Dendritic cell treated with granulocyte-macrophage colony-stimulating factor and Interleukin-4, amounts not matched to agents 40 ng/mL and 50 ng/mL, for 4 days (primary cell): ENCODE results near the gene MRPS18B.
"Not testable (repeated sequence)": the region's sequence is repeated elsewhere in the genome, so short reads cannot be mapped to it uniquely, and the experiment has no call there.

ENCODE experiments used
- H3K27ac Mint-ChIP-seq: one replicate; pipeline ENCODE4 v1.8.0; 2022; ENCODE audit warnings: mild to moderate bottlenecking, mixed read lengths
- H3K27me3 Mint-ChIP-seq: one replicate; pipeline ENCODE4 v1.8.0; 2022; ENCODE audit warnings: mild to moderate bottlenecking, mixed read lengths
- H3K36me3 Mint-ChIP-seq: one replicate; pipeline ENCODE4 v1.8.0; 2022; ENCODE audit warnings: low read depth, mixed read lengths
- H3K4me1 Mint-ChIP-seq: one replicate; pipeline ENCODE4 v1.8.0; 2022; ENCODE audit warnings: low read depth, mixed read lengths
- H3K4me3 Mint-ChIP-seq: one replicate; pipeline ENCODE4 v1.8.0; 2022; ENCODE audit warnings: mild to moderate bottlenecking, moderate library complexity, mixed read lengths
- H3K9me3 Mint-ChIP-seq: one replicate; pipeline ENCODE4 v1.8.0; 2022; ENCODE audit warnings: mixed read lengths
- intact Hi-C: fragments of 100-400 bp; cut with micrococcal nuclease; formaldehyde crosslinking; loops from one replicate; pipeline ENCODE4 v1.15.0; 2022

Gene MRPS18B

DNA sequence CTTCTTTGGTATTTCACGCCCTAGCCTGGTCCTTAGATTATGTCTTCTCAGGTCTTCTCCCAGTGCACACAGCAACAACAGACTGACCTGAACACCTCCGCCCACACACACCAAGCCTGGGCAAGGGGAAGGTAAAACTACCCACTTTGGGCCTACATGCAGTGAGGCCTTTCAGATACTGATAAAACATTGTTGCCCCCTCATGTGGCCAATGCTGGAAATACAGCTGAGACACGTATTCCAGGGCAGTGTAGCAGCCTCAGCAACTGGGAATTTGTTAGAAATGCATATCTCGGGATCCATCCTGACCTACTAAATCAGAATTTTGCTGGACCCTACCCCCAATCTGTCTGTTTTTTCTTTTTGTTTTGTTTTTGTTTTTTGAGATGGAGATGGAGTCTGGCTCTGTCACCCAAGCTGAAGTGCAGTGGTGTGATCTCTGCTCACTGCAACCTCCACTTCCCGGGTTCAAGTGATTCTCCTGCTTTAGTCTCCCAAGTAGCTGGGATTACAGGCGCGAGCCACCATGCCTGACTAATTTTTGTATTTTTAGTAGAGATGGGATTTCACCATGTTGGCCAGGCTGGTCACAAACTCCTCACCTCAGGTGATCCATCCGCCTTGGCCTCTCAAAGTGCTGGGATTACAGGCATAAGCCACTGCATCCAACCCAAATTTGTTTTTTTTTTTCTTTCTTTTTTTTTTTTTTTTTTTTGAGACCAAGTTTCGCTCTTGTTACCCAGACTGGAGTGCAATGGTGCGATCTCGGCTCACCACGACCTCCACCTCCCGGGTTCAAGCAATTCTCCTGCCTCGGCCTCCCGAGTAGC, 20.1 kb upstream of the MRPS18B start:
- not testable (repeated sequence) for H3K4me3 Mint-ChIP-seq

DNA sequence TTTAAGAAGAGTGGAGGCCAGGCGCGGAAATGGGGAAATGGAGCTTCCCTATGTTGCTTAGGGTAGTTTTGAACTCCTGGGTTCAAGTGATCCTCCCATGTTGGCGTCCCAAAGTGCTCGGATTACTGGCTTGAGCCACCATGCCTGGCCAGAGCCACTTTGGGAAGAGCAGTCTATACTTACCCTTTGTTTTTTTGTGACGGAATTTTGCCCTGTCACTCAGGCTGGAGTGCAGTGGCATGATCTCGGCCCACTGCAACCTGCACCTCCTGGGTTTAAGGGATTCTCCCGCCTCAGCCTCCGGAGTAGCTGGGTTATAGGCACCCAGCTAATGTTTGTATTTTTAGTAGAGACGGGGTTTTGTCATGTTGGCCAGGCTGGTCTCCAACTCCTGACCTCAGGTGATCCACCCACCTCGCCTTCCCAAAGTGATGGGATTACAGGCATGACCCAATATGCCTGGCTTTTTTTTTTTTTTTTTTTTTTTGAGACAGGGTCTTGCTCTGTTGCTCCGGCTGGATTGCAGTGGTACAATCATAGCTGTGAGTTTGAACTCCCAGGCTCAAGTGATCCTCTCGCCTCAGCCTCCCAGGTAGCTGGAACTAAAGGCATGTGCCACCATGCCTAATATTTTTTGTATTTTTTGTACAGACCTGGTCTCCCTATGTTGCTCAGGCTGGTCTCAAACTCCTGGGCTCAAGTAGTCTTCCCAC, 18.6 kb upstream of the MRPS18B start:
- Mint-ChIP-seq H3K9me3 (no peaks in the 10 kb centered on the region), H3K4me3 (no peak overlapping the region), H3K36me3 (peaks cover 70% of the 10 kb centered on the region), H3K27me3 (no peaks in the 10 kb centered on the region), H3K27ac (peak overlapping the region; percentile 52), H3K4me1 (peaks cover 21% of the 10 kb centered on the region)
- intact Hi-C loops, result loop anchor here (5.0 kb wide), 1 partner anchor 57 kb away; no protein-coding TSS in a partner anchor

More for the DNA sequence above, 20.1 kb upstream of the MRPS18B start:
- H3K27me3 Mint-ChIP-seq, H3K27ac Mint-ChIP-seq, H3K4me1 Mint-ChIP-seq, H3K9me3 Mint-ChIP-seq: not testable (repeated sequence)
- intact Hi-C loops, result loop anchor here (1.0 to 5.0 kb wide), 2 partner anchors 55 to 115 kb away; no protein-coding TSS in a partner anchor
- H3K36me3 Mint-ChIP-seq, result peaks cover 70% of the 10 kb centered on the region

DNA sequence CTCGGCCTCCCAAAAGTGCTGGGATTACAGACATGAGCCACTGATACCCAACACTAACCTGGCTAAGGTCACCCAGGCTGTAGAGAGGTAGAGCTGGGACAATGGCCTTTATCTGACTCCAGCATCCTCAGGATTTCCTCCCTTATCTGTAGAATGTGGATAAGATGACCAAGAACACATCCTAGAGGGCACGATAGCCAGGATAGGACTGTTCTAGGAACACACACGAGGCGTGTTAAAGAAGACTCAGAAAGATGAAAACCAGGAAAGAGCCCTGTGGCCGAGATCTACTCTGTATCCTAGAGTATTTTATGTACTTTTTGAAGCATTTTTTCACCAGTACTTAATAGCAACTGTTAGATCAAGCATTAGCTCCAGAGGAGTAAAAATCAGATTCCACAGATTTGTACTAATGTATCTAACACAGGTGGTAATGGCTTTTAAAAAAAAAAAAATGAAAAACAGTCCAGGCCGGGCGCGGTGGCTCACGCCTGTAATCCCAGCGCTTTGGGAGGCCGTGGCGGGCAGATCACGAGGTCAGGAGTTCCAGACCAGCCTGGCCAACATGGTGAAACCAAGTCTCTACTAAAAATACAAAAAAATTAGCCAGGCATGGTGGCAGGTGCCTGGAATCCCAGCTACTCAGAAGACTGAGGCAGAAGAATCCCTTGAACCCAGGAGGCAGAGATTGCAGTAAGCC, 17.9 kb upstream of the MRPS18B start:
- Mint-ChIP-seq H3K27me3 (no peaks in the 10 kb centered on the region), H3K4me3 (no peak overlapping the region), H3K27ac (no peak overlapping the region), H3K9me3 (no peaks in the 10 kb centered on the region), H3K36me3 (peaks cover 70% of the 10 kb centered on the region), H3K4me1 (peaks cover 21% of the 10 kb centered on the region)
- intact Hi-C loops, result loop anchor here (5.0 kb wide), 1 partner anchor 57 kb away; no protein-coding TSS in a partner anchor

DNA sequence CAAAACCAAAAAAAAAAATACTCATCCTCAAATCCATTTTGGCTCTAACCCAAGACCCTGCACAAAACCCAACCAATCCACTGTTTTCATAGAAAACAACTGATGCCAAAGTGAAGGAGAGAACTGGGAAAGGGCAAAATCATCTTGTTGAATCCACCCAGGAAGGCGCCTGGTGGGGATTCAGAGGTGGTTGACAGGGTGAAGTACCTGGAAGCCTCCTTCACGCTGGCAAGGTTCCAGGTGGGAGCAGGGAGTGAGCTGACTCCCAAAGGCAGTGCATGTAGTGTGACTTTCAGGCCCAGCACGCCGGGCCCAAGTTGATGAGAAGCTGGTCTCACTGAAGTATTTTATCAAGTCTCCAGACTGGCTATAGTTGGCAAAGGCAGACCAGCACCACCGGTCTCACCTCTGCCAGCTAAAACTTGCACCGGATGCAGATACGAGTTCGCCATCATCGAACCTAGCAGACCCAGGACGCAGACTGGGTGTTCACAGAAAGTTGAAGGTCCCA, 17.1 kb upstream of the MRPS18B start:
- Mint-ChIP-seq H3K4me3 (no peak overlapping the region), H3K4me1 (peaks cover 21% of the 10 kb centered on the region), H3K36me3 (peaks cover 70% of the 10 kb centered on the region), H3K9me3 (no peaks in the 10 kb centered on the region), H3K27ac (no peak overlapping the region), H3K27me3 (no peaks in the 10 kb centered on the region)
- intact Hi-C loops, result no loop called here

DNA sequence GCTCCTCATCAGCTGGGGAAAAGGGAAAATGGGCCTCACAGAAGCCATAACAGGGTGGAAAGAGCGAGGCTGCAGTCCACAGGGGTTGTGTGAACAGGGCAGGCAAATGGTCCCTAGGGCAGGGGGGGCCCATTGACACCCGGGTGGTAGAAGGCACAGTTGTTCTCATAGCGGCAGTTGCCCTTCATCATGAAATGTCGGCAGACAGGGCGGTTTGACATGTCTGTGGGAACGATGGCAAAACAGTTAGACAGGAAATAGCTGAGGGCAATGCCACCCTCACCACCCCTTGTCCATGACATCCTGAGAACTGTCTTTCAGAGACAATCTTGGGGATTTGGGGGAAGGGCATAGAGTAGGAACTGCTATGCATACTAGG, 16.2 kb upstream of the MRPS18B start:
- H3K36me3 Mint-ChIP-seq, result peaks cover 74% of the 10 kb centered on the region
- no peaks in the 10 kb centered on the region for H3K9me3 Mint-ChIP-seq
- peaks cover 29% of the 10 kb centered on the region for H3K4me1 Mint-ChIP-seq
- no peaks in the 10 kb centered on the region for H3K27me3 Mint-ChIP-seq
- no peak overlapping the region for H3K27ac Mint-ChIP-seq
- intact Hi-C loops, result no loop called here
- H3K4me3 Mint-ChIP-seq, result no peak overlapping the region

DNA sequence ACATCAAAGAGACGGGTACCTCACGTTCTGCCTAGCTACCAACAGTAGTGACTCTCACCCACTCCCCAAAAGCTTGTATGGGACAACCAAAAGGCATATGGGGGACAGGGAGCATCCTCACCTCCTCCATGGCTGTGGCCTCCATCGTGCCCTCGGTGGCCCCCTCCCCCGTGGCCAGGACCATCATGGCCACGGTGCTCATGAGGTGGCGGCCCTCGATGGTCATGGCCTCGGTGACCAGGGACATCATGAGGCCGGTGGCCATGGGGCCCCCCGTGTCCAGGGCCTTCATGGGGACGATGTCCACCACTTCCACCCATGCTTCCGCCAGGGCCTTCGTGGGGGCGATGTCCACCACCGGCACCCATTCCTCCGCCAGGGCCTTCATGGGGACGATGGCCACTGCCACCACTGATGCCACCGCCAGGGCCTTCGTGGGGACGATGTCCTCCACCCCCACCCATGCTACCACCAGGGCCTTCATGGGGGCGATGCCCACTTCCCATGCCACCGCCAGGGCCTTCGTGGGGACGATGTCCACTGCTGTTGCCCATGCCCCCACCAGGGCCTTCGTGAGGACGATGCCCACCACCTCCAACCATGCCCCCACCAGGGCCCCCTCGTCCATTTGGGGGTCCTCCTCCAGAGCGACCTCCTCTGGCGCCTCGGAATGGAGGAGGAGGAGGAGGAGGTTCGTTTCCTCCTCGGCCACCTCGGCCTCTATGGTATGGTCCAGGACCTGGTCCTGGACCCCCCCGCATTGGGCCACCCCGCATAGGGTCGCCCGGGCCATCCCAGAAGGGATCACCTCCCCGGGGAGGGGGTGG, 15.6 kb upstream of the MRPS18B start:
- Mint-ChIP-seq H3K27ac (no peak overlapping the region), H3K9me3 (no peaks in the 10 kb centered on the region), H3K36me3 (peaks cover 74% of the 10 kb centered on the region), H3K4me3 (no peak overlapping the region), H3K27me3 (no peaks in the 10 kb centered on the region), H3K4me1 (peaks cover 34% of the 10 kb centered on the region)
- intact Hi-C loops, result no loop called here

DNA sequence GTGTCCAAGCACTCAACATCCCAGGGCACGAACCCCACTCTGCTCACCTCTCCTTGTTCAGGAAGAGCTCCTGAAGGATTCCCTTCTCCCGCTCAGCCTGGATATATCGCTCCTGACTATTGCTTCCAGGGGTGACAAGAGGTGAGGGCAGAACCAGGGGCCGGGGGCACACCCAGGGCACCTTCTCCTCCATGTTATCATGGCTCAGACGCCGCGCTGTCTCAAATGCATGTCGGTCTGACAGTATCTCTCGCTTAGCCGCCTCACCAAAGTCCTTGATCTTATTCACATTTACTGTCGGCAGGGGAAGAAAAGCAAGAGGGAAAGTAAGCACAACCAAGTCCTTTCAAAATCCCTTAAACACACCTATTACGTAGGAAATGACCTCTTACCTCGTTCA, 13.7 kb upstream of the MRPS18B start:
- Mint-ChIP-seq H3K36me3 (peaks cover 89% of the 10 kb centered on the region), H3K27me3 (no peaks in the 10 kb centered on the region), H3K9me3 (no peaks in the 10 kb centered on the region), H3K4me3 (no peak overlapping the region), H3K4me1 (peaks cover 33% of the 10 kb centered on the region), H3K27ac (no peak overlapping the region)
- intact Hi-C loops, result no loop called here

DNA sequence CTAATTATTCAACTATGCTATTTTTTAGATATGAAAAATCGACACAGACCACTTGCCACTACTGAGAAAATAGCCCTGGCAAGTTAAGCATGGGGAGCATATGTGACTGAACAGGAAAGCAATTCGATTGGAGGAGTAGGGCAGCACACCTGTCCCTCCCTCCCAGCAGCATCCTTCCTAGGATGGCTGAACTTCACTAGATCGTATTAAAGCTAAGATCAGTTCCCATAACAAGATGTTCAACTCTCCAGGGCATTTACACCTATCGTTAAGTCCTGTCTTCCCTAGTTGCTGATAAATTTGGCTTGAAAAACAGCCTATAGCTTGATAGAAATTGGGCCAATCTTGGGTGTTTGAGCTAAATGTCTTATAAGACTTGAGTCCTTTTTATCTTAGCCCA, 7.6 kb upstream of the MRPS18B start:
- Mint-ChIP-seq H3K4me3 (no peak overlapping the region), H3K36me3 (peaks cover 86% of the 10 kb centered on the region), H3K9me3 (no peaks in the 10 kb centered on the region), H3K27me3 (no peaks in the 10 kb centered on the region), H3K4me1 (peaks cover 61% of the 10 kb centered on the region), H3K27ac (no peak overlapping the region)
- intact Hi-C loops, result loop anchor here (5.0 kb wide), 1 partner anchor 128 kb away; no protein-coding TSS in a partner anchor

DNA sequence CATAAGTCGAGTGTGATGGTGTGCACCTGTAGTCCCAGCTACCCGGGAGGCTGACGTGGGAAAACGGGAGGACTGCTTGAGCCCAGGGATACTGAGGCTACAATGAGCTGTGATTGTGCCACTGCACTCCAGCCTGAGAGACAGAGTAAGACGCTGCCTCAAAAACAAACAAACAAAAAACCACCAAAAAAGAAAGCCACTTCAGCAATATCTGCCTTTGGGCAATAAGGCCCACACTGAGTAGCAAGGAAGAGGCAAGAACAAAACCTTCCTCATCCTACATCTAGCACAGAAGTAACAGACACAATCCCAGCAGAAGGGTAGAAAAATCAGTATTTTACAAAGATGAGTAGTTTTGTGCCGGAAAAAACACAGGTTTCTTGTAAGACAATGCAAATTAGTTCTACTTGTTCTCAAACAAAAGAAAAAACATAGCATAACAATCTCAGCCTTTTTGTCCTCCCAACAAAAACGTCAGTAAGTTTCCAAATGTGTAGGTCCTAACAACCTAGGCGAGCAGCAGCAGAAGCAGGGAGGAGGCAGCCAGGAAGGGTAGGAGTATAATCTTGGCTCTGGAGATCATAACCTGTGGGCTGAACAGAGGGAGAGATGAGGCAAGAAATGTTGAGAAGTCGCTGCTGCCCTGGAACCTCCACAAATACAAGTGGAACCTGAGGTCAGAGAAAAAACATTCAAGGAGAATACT, 6.3 kb upstream of the MRPS18B start:
- Mint-ChIP-seq H3K9me3 (no peaks in the 10 kb centered on the region), H3K36me3 (peaks cover 86% of the 10 kb centered on the region), H3K4me1 (peaks cover 55% of the 10 kb centered on the region), H3K4me3 (no peak overlapping the region), H3K27me3 (no peaks in the 10 kb centered on the region), H3K27ac (peak overlapping the region; percentile 58)
- intact Hi-C loops, result loop anchor here (5.0 kb wide), 1 partner anchor 129 kb away; no protein-coding TSS in a partner anchor

DNA sequence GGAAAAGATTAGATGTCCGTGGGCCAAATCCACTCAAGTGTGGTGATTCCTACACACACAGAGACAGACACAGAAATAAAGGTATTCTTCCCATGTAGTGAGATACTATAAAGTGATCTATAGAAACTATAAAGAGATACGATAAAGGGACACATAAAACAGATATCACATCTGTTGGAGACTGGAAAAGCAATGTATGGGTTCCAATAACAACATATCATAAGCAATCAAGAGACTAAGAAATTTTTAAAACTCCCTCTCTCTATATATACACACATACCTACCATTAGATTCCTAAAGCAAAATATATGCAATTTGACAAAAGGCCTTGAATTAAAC, 5.8 kb upstream of the MRPS18B start:
- peaks cover 86% of the 10 kb centered on the region for H3K36me3 Mint-ChIP-seq
- H3K9me3 Mint-ChIP-seq, result no peaks in the 10 kb centered on the region
- peaks cover 50% of the 10 kb centered on the region for H3K4me1 Mint-ChIP-seq
- no peak overlapping the region for H3K4me3 Mint-ChIP-seq
- intact Hi-C loops, result loop anchor here (5.0 kb wide), 1 partner anchor 130 kb away; no protein-coding TSS in a partner anchor
- no peaks in the 10 kb centered on the region for H3K27me3 Mint-ChIP-seq
- H3K27ac Mint-ChIP-seq, result peak overlapping the region; percentile 58

DNA sequence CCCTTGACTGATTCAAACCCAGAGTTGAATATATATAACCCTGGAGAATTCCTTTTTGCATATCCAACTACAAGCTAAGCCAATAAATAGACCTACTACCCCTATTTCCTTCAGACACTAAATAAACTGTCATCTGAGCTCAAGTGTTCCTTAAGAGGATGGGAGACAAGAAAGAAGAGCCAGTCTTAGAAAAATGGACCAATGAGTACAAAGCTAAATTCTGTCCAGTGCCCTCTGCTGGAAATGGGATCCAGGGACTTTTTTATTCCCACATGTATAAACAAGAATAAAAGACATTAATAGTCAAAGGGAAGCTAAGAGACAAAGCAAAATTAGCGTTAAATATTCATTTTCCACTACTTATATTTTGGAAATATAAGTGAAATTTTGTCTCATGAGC, 5.4 kb upstream of the MRPS18B start:
- intact Hi-C loops, result loop anchor here (5.0 kb wide), 1 partner anchor 130 kb away; no protein-coding TSS in a partner anchor
- Mint-ChIP-seq H3K27ac (no peak overlapping the region), H3K27me3 (no peaks in the 10 kb centered on the region), H3K4me1 (peaks cover 49% of the 10 kb centered on the region), H3K9me3 (no peaks in the 10 kb centered on the region), H3K36me3 (peaks cover 86% of the 10 kb centered on the region), H3K4me3 (no peak overlapping the region)

DNA sequence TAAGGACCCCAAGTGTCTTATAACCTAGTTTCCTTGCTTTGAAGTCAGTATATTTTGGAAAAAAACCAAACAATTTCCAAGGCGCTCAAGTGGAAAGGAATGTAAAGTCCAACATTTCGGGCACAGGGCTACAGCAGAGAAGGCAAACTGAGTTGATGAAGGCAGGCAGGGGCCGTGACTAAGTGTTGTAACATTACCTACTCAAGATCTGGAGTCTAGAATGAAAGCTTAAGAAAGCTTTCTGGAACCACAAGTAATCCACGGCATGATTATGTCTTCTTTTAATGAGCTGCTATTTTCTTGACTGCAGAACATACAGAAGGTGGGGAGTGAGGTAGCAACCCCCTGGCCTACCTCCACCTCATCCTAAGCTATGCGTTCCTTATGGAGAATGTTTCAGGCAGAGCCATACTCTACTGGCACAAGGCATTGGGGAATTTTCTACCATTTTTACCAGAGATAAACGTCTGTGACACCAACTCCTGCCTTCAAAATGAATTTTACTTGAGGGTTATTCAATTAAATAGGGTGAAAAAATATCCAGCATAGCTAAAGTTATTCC, 4.9 kb upstream of the MRPS18B start:
- H3K27ac Mint-ChIP-seq, result no peak overlapping the region
- peaks cover 49% of the 10 kb centered on the region for H3K4me1 Mint-ChIP-seq
- no peaks in the 10 kb centered on the region for H3K27me3 Mint-ChIP-seq
- H3K9me3 Mint-ChIP-seq, result no peaks in the 10 kb centered on the region
- H3K4me3 Mint-ChIP-seq, result no peak overlapping the region
- intact Hi-C loops, result loop anchor here (5.0 kb wide), 1 partner anchor 130 kb away; no protein-coding TSS in a partner anchor
- peaks cover 82% of the 10 kb centered on the region for H3K36me3 Mint-ChIP-seq
